Progenitor cell of endocrine pancreas (in vitro differentiated cells): ENCODE data around the gene CDH18. TPM values are rescaled to one million over a fixed set of nuclear protein-coding genes. Genes with fewer than 3 reads are reported as not detected.

ENCODE experiments used
- DNase-seq: peaks from one replicate; pipeline ENCODE4 v3.0.0; 2021; ENCODE audit warnings: low spot score; ENCODE audit not compliant: unreplicated experiment
- H3K27ac Mint-ChIP-seq: 2 replicates; pipeline ENCODE4 v1.8.0; 2021; ENCODE audit warnings: mild to moderate bottlenecking, moderate library complexity, mixed read lengths
- H3K27me3 Mint-ChIP-seq: 2 replicates; pipeline ENCODE4 v1.8.0; 2021; ENCODE audit warnings: mixed read lengths
- H3K36me3 Mint-ChIP-seq: 2 replicates; pipeline ENCODE4 v1.8.0; 2022; ENCODE audit warnings: mixed read lengths; ENCODE audit not compliant: insufficient read depth
- H3K4me1 Mint-ChIP-seq: 2 replicates; pipeline ENCODE4 v1.8.0; 2021; ENCODE audit warnings: low read depth, mixed read lengths
- H3K4me3 Mint-ChIP-seq: 2 replicates; pipeline ENCODE4 v1.8.0; 2021; ENCODE audit warnings: low read depth, mild to moderate bottlenecking, moderate library complexity, mixed read lengths
- H3K9me3 Mint-ChIP-seq: 2 replicates; pipeline ENCODE4 v1.8.0; 2021; ENCODE audit warnings: low read depth, mixed read lengths
- CTCF ChIP-seq: fragments of 200-600 bp; sonication (generic); IDR thresholded peaks from one replicate; pipeline ENCODE4 v1.5.0; 2021; ENCODE audit warnings: antibody characterized with exemption, mild to moderate bottlenecking; ENCODE audit not compliant: unreplicated experiment
- long read RNA-seq: library from polyadenylated mRNA; unstranded; transcript quantifications from one replicate; pipeline ENCODE4 v2.0.0, GENCODE V29; 2020
- total RNA-seq: library from RNA; stranded (reverse); gene quantifications from 2 replicates; pipeline ENCODE4 v1.2.1, GENCODE V29; 2021

CDH18 gene
- total RNA-seq, result 1.9 and 3.1 TPM in 2 replicates
- long read RNA-seq, partial matches to known transcripts, result 1 of 7 reads
- long read RNA-seq, other reads (novel, unspliced or antisense), result 2 of 7 reads

GRCh38 chr5:19987612-19988361 lies at the start of gene CDH18:
TSS of gene CDH18 (minus strand) at chr5:19988200. CDS start at chr5:19838986, 149,214 bp downstream.
- DNase-seq, result peak; percentile 42
- no peak within 1 kb of the TSS for H3K27ac Mint-ChIP-seq
- peak within 1 kb of the TSS; percentile 57 for H3K4me3 Mint-ChIP-seq
- H3K36me3 Mint-ChIP-seq, result no peaks in the 10 kb centered on the region
- no peak for TF ChIP-seq CTCF
- H3K27me3 Mint-ChIP-seq, result peaks cover 43% of the 10 kb centered on the region
- H3K4me1 Mint-ChIP-seq, result peaks cover 12% of the 10 kb centered on the region
- no peaks in the 10 kb centered on the region for H3K9me3 Mint-ChIP-seq

- H3K27me3 Mint-ChIP-seq, result no peaks in the 10 kb centered on the region
- H3K36me3 Mint-ChIP-seq, result peaks cover 6% of the 10 kb centered on the region
- DNase-seq, result no peak
- peaks cover 22% of the 10 kb centered on the region for H3K9me3 Mint-ChIP-seq
- peaks cover 7% of the 10 kb centered on the region for H3K4me1 Mint-ChIP-seq
- H3K27ac Mint-ChIP-seq, result no peak overlapping the region
- TF ChIP-seq CTCF, result no peak
- H3K4me3 Mint-ChIP-seq, result no peak overlapping the region
Measured at GRCh38 chr5:20034717-20035116, 46.7 kb upstream of the CDH18 start.

GRCh38 chr5:20033881-20034280 lies 45.9 kb upstream of the CDH18 start:
- Mint-ChIP-seq H3K36me3 (peaks cover 4% of the 10 kb centered on the region), H3K27ac (no peak overlapping the region), H3K4me3 (no peak overlapping the region), H3K4me1 (peaks cover 7% of the 10 kb centered on the region), H3K27me3 (no peaks in the 10 kb centered on the region), H3K9me3 (peaks cover 13% of the 10 kb centered on the region)
- TF ChIP-seq CTCF, result no peak
- DNase-seq, result no peak

GRCh38 chr5:20032896-20033295 lies 44.9 kb upstream of the CDH18 start:
- Mint-ChIP-seq H3K27me3 (no peaks in the 10 kb centered on the region), H3K36me3 (no peaks in the 10 kb centered on the region), H3K9me3 (peaks cover 9% of the 10 kb centered on the region), H3K4me1 (peaks cover 7% of the 10 kb centered on the region), H3K4me3 (no peak overlapping the region), H3K27ac (no peak overlapping the region)
- no peak for TF ChIP-seq CTCF
- no peak for DNase-seq

- no peaks in the 10 kb centered on the region for H3K36me3 Mint-ChIP-seq
- no peak overlapping the region for H3K27ac Mint-ChIP-seq
- peaks cover 7% of the 10 kb centered on the region for H3K4me1 Mint-ChIP-seq
- DNase-seq, result no peak
- no peaks in the 10 kb centered on the region for H3K27me3 Mint-ChIP-seq
- no peak for TF ChIP-seq CTCF
- H3K9me3 Mint-ChIP-seq, result no peaks in the 10 kb centered on the region
- H3K4me3 Mint-ChIP-seq, result no peak overlapping the region
Measured at GRCh38 chr5:20030125-20030524, 42.1 kb upstream of the CDH18 start.
